Breast epithelium (tissue), 3 donors: ENCODE results near the gene SLC9A2.

ENCODE experiments used
- CTCF ChIP-seq, 3 donors: fragments of 450-650 bp; IDR thresholded peaks; one replicate each; pipeline ENCODE4 v1.5.1; 2016 to 2017; ENCODE audit warnings: antibody characterized with exemption in 3 of 3, mild to moderate bottlenecking in 3 of 3, moderate library complexity in 3 of 3
- POLR2A ChIP-seq: fragments of 450-650 bp; IDR thresholded peaks from one replicate; pipeline ENCODE4 v1.6.1; 2016; ENCODE audit warnings: antibody characterized with exemption, mild to moderate bottlenecking, moderate library complexity
- POLR2AphosphoS5 ChIP-seq, 3 donors: sonication (generic); formaldehyde crosslinking; IDR thresholded peaks; one replicate each; pipeline ENCODE4 v1.6.1; 2017; ENCODE audit warnings: antibody characterized with exemption in 3 of 3

- TF ChIP-seq CTCF (IDR thresholded peaks at IDR 0.05) = no peak
- no peak for TF ChIP-seq POLR2AphosphoS5 (IDR thresholded peaks at IDR 0.05)
- TF ChIP-seq POLR2A = no peak
These were observed 42.5 kb downstream of the SLC9A2 start for GRCh38 chr2:102661846-102662245.
